Loucy (cell line): ENCODE data around the gene PKHD1.

Source experiments
- EZH2phosphoT487 ChIP-seq: fragments of 200-600 bp; IDR thresholded peaks from 2 replicates; pipeline ENCODE4 v1.6.1; 2018; ENCODE audit warnings: antibody characterized with exemption, mild to moderate bottlenecking, moderate library complexity, borderline replicate concordance
- TF ChIP-seq, protein P1 (sequence below): fragments of 200-600 bp; sonication (generic); conservative IDR thresholded peaks from 2 replicates; pipeline ENCODE4 v1.5.1; 2014; ENCODE audit warnings: mild to moderate bottlenecking, antibody characterized with exemption, low read length

DNA sequence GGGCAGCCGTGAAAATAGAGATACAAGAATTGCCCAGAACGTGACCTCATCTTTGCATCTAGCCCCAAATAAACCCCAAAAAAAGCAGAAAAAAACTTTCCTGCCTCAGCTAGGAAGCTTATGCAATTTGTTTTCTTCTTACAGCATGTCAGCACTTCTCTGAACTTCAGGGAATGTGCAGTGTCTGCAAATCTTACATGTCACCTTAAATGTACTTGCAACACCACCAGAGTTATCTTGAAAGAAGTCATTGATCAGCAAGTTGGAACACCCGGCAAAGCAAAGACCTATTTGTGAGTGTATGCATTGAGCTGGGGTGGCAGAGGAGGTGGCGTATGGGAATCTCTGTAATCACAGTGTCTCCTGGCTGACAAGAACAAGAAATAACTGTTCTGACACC, 123.4 kb downstream of the PKHD1 start:
- TF ChIP-seq, protein P1, sequence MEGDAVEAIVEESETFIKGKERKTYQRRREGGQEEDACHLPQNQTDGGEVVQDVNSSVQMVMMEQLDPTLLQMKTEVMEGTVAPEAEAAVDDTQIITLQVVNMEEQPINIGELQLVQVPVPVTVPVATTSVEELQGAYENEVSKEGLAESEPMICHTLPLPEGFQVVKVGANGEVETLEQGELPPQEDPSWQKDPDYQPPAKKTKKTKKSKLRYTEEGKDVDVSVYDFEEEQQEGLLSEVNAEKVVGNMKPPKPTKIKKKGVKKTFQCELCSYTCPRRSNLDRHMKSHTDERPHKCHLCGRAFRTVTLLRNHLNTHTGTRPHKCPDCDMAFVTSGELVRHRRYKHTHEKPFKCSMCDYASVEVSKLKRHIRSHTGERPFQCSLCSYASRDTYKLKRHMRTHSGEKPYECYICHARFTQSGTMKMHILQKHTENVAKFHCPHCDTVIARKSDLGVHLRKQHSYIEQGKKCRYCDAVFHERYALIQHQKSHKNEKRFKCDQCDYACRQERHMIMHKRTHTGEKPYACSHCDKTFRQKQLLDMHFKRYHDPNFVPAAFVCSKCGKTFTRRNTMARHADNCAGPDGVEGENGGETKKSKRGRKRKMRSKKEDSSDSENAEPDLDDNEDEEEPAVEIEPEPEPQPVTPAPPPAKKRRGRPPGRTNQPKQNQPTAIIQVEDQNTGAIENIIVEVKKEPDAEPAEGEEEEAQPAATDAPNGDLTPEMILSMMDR: no peak
- no peak for TF ChIP-seq EZH2phosphoT487
